NCI-H2107 (cell line): Measurements from ENCODE around the gene PHLPP1.

Experiments
- DNase-seq: peaks from one replicate; lab custom pipeline; 2025; lab: John Stamatoyannopoulos, UW

Gene PHLPP1

GRCh38 chr18:63016270-63016669 lies 300.9 kb downstream of the PHLPP1 start:
- peak; percentile 67 for DNase-seq

- no peak for DNase-seq
These were observed 301.7 kb downstream of the PHLPP1 start for GRCh38 chr18:63017076-63017475.

- no peak for DNase-seq
These were observed 302.6 kb downstream of the PHLPP1 start for GRCh38 chr18:63017977-63018376.

- DNase-seq = no peak
These were observed 307.2 kb downstream of the PHLPP1 start for GRCh38 chr18:63022429-63023022.

- DNase-seq = peak; percentile 49
These were observed 310.1 kb downstream of the PHLPP1 start for GRCh38 chr18:63025251-63026090.

- DNase-seq = no peak
These were observed 313.0 kb downstream of the PHLPP1 start for GRCh38 chr18:63028380-63028779.
